Inflammatory macrophage treated with lipopolysaccharide for 4 hours (primary cell): Measurements from ENCODE around the gene DTD1.

Experiments used
- DNase-seq: peaks from one replicate; pipeline ENCODE4 v3.0.0-alpha.2; 2020

The DTD1 gene

GRCh38 chr20:18802012-18802634, 214.3 kb downstream of the DTD1 start:
- DNase-seq: no peak

GRCh38 chr20:18805881-18806280, 218.0 kb downstream of the DTD1 start:
- DNase-seq: no peak

- no peak for DNase-seq
These were observed 220.9 kb downstream of the DTD1 start for GRCh38 chr20:18808712-18809111.

GRCh38 chr20:18811186-18811585, 223.3 kb downstream of the DTD1 start:
- DNase-seq: no peak

GRCh38 chr20:18811904-18812303, 224.1 kb downstream of the DTD1 start:
- DNase-seq: no peak

- no peak for DNase-seq
These were observed 225.6 kb downstream of the DTD1 start, which contains the start of gene SCP2D1 for GRCh38 chr20:18813483-18813882. Gene SCP2D1 (plus strand): TSS chr20:18813783. CDS start chr20:18813816, 33 bp downstream.

GRCh38 chr20:18815194-18815942, 227.5 kb downstream of the DTD1 start:
- no peak for DNase-seq
